HG03565 (cell line): ENCODE data around the gene RARA.
"Not testable (repeated sequence)": the region's sequence is repeated elsewhere in the genome, so short reads cannot be mapped to it uniquely, and the experiment has no call there.

Experiments
- ATAC-seq: cut with Tn5 transposase; IDR thresholded peaks from one replicate; pipeline ENCODE4 v1.9.1; 2021; ENCODE audit warnings: mild to moderate bottlenecking, moderate library complexity; ENCODE audit not compliant: unreplicated experiment

Gene RARA

GRCh38 chr17:40355804-40356758 is 47.1 kb downstream of the RARA start:
- no peak for ATAC-seq

GRCh38 chr17:40356990-40357881 is 48.3 kb downstream of the RARA start:
- no peak for ATAC-seq

GRCh38 chr17:40358323-40359038 is 49.5 kb downstream of the RARA start:
- ATAC-seq, result peak; percentile 36

- ATAC-seq, result no peak
These were observed 51.1 kb downstream of the RARA start for GRCh38 chr17:40360091-40360490.

DNA sequence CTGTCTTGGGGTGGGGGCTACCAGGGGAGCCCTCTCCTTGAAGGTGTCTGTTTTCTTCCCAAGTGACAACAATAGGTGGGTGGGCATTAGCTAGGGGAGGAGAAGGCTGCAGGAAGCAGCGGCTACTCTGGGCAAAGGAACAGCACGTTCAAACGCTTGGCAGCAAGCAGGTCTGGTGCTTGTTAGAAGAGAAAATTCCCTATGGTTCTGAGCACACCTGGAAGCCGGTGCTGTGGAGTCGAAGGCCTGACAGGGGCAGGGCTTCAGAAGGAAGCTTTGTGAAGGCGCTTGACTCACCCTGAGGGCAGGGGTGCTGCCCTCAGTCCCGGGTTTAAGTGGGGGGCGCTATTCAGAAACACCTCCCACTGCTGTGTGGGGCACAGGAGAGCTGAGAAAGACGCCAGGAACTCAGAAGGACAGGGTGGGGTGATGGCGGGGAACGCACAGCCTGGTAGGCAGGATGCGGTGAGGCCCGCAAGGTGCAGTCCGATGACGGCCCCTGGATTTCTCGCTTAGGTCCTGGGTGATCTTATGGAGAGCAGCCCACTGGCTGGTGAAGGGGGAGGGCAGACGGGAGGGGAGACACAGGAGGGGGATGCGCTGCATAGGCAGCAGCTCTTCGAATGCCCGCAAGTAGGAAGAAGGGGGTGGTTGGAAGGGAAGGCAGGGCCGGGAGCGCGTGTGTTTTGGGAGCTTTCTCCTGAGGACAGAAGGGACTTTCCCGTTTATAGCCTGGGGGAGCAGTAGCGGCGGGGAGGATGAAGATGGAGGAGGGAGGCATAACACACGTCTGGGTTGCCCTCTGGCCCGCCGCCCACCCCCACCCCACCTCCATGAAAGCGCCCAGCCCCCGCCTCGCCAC is 52.3 kb downstream of the RARA start:
- ATAC-seq, result no peak

DNA sequence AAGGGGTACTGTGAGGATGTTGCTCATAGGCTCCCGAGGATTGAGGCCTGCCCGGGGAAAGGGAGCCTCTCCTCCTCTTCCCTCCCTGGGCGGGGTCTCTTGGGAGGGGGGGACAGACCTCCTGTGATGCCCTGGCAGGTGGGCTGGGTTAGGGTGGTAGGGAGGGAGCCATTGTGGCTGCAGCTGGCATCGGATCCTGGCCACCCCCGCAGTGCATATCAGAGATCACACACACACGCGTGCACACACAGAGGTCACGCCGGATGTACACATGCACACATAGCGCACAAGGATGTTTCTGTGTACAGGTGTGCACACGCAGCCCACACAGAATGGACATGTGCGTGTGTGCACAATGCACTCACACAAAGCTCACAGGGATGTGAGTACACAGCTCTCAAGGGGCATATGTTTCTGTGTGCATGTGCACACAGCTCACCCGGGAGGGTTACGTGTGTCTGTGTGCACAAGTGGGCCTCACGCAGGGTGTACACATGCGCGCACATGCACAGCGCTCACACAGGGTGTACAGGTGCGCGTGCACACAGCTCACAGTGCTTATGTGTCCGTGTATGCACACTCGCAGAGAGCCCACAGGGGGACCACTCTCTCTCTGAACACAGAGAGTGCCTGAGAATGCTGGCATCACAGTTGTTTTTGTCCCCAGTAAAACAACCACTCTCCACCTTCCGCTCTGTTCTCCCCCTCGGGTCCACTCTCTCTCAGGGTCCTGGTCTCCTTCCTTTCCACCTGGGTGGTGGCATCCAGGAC is 53.1 kb downstream of the RARA start:
- ATAC-seq, result no peak

GRCh38 chr17:40362696-40363110 is 53.7 kb downstream of the RARA start:
- peak; percentile 48 for ATAC-seq

DNA sequence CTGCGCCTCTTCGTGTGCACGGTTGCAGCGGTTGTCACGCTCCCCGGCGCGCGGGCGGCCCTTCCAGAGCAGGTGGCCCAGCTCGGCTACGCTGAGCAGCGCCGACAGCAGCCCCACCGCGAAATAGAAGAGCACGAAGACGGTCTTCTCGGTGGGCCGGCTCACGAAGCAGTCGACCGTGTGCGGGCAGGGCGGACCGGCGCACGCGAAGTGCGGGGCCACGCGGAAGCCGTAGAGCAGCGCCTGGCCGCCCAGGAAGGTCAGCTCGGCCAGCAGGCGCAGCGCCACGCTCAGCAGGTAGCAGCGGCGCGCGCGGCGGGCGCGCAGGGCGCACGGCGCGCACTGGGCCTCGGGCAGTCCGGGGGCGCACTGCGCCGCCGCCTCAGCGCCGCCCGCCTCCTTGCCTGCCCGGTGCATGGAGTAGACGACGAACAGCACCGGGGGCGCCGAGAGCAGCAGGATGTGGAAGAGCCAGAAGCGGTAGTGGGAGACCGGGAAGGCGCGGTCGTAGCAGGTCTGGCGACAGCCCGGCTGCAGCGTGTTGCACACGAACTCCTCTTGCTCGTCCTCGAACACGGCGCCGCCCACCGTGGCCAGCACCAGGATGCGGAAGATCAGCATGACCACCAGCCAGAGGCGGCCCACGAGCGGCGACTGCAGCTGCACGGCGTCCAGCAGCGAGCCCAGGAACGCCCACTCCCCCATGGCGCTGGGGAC is 54.3 kb downstream of the RARA start:
- ATAC-seq, result peak; percentile 19

- no peak for ATAC-seq
These were observed 55.3 kb downstream of the RARA start, which contains the start of gene GJD3 for GRCh38 chr17:40364121-40364861. GJD3 (minus strand) TSS chr17:40364737; CDS start chr17:40363815, 922 bp downstream.

- no peak for ATAC-seq
These were observed 55.9 kb downstream of the RARA start for GRCh38 chr17:40364906-40365305.

- ATAC-seq, result no peak
These were observed 57.3 kb downstream of the RARA start for GRCh38 chr17:40366076-40366860.

GRCh38 chr17:40366861-40367518 is 58.0 kb downstream of the RARA start:
- no peak for ATAC-seq

- ATAC-seq, result not testable (repeated sequence)
These were observed 58.7 kb downstream of the RARA start for GRCh38 chr17:40367728-40368127.

DNA sequence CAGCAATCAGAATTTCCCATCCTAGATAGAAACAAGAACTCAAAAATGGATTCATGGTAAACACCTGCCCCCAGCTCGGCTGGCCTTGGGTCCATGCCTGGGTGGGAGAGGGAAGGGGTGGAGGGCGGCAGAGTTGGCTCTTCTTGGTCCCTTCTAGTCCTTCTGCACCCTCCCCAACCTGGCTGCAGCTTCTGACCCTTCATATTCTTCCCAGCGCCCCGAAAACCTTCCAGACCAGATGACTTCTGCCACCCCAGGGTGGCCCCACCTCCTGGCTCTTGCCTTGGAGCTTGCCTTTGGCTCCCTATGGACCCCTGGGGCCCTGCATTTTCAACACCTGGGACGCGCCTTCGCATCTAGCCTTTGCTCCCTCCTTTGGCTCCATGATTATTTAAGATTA is 60.9 kb downstream of the RARA start:
- no peak for ATAC-seq

DNA sequence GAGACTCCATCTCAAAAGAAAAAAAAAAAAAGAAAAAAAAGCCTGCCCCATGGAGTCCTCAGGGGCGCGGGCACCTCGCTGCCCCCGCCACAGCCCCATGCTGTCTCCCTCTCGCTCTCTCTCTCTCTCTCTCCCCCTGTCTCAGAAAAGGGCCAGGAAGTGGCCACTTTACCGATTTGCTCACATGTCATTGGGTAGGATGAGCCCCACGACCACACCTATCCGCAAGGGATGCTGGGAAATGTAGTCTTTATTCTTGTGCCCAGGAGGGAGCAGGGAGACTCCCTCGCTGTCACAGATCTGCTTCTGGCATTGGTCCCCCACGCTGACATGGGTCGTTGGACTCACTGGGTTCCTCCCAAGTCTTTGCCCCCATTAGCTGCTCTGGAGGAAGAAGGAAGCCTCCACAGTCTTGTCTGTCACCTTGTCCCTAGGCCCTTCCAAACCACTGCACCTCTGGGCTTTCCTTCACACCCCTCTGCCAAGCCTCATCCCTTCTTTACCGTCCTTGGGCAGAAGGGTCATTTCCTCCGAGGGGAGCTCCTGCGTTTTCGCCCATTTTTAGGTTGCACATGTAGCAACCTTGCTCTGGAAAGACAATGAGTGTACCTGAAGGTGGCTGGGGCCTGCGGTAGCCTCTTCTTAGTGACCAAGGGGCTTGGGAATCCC is 62.4 kb downstream of the RARA start:
- ATAC-seq, result no peak

GRCh38 chr17:40372031-40372430 is 63.1 kb downstream of the RARA start:
- no peak for ATAC-seq
